ENCODE data around the gene TEAD2. TPM values are rescaled to one million over a fixed set of nuclear protein-coding genes. Genes with fewer than 3 reads are reported as not detected.

TEAD2 gene
- total and polyA plus RNA-seq, 2 of the 13 experiments (the other 11 are each of a cell fraction or from before 2014, with no cell fraction given) = 10.8 to 12.5 TPM

DNA sequence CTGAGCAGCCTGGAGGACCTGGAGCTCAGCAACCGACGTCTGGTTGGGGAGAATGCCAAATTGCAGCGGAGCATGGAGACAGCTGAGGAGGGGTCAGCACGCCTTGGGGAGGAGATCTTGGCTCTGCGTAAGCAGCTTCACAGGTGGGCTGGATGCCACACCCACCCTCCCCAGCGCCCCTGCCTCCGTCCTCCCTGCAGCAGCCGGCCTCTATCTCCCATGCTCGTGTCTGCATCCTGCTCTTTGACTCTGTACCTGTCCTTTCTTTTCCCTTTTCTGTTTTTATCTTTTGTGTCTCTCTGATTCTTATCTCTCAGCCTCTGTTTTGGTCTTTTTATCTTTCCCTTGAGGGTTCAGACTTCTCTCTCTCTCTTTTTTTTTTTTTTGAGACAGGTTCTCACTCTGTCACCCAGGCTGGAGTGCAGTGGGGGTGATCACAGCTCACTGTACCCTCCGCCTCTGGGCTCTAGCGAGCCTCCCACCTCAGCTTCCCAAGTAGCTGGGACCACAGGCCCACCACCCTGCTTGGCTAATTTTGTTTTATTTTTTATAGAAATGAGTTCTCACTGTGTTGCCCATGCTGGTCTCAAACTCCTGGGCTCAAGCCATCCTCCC, 35.9 kb upstream of the TEAD2 start (continued):
- TF ChIP-seq, protein P1, sequence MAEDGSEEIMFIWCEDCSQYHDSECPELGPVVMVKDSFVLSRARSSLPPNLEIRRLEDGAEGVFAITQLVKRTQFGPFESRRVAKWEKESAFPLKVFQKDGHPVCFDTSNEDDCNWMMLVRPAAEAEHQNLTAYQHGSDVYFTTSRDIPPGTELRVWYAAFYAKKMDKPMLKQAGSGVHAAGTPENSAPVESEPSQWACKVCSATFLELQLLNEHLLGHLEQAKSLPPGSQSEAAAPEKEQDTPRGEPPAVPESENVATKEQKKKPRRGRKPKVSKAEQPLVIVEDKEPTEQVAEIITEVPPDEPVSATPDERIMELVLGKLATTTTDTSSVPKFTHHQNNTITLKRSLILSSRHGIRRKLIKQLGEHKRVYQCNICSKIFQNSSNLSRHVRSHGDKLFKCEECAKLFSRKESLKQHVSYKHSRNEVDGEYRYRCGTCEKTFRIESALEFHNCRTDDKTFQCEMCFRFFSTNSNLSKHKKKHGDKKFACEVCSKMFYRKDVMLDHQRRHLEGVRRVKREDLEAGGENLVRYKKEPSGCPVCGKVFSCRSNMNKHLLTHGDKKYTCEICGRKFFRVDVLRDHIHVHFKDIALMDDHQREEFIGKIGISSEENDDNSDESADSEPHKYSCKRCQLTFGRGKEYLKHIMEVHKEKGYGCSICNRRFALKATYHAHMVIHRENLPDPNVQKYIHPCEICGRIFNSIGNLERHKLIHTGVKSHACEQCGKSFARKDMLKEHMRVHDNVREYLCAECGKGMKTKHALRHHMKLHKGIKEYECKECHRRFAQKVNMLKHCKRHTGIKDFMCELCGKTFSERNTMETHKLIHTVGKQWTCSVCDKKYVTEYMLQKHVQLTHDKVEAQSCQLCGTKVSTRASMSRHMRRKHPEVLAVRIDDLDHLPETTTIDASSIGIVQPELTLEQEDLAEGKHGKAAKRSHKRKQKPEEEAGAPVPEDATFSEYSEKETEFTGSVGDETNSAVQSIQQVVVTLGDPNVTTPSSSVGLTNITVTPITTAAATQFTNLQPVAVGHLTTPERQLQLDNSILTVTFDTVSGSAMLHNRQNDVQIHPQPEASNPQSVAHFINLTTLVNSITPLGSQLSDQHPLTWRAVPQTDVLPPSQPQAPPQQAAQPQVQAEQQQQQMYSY (CRISPR knock-in tag; IDR thresholded peaks at IDR 0.05) = no peak
- TF ChIP-seq ZNF318 (CRISPR knock-in tag; IDR thresholded peaks at IDR 0.05) (no peak), PRMT3 (CRISPR knock-in tag; IDR thresholded peaks at IDR 0.05; ENCODE audit: borderline replicate concordance, low read depth) (no peak), ZNF496 (CRISPR knock-in tag; IDR thresholded peaks at IDR 0.05; ENCODE audit: insufficient replicate concordance) (no peak), LBX2 (CRISPR knock-in tag; IDR thresholded peaks at IDR 0.05; ENCODE audit: borderline replicate concordance) (no peak), CREBL2 (CRISPR knock-in tag; IDR thresholded peaks at IDR 0.05; ENCODE audit: borderline replicate concordance) (no peak), DR1 (CRISPR knock-in tag; IDR thresholded peaks at IDR 0.05) (no peak), ZNF615 (CRISPR knock-in tag; IDR thresholded peaks at IDR 0.05; ENCODE audit: borderline replicate concordance) (no peak), ZSCAN21 (CRISPR knock-in tag; IDR thresholded peaks at IDR 0.05; ENCODE audit: borderline replicate concordance) (no peak)
- TF ChIP-seq, protein P2, sequence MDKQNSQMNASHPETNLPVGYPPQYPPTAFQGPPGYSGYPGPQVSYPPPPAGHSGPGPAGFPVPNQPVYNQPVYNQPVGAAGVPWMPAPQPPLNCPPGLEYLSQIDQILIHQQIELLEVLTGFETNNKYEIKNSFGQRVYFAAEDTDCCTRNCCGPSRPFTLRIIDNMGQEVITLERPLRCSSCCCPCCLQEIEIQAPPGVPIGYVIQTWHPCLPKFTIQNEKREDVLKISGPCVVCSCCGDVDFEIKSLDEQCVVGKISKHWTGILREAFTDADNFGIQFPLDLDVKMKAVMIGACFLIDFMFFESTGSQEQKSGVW (CRISPR knock-in tag; IDR thresholded peaks at IDR 0.05; ENCODE audit: borderline replicate concordance) = no peak

Measured in HepG2 (cell line).